CD8-positive, alpha-beta memory T cell (primary cell): ENCODE results near the gene EPS8L1. TPM values are rescaled to one million over a fixed set of nuclear protein-coding genes. Genes with fewer than 3 reads are reported as not detected.
"Not testable (repeated sequence)": the region's sequence is repeated elsewhere in the genome, so short reads cannot be mapped to it uniquely, and the experiment has no call there.

Source experiments
- CTCF ChIA-PET: fragments of 350-600 bp; sonication (Branson Sonifier 250); formaldehyde crosslinking; loops from one replicate; lab custom pipeline; 2021; ENCODE audit warnings: antibody characterized with exemption; lab: Charles Lee
- POLR2A ChIA-PET: fragments of 350-600 bp; sonication (Branson Sonifier 250); formaldehyde crosslinking; loops from one replicate; lab custom pipeline; 2021; ENCODE audit warnings: antibody characterized with exemption; lab: Charles Lee
- DNase-seq, 5 donors: peaks; one replicate each; pipeline versions ENCODE4 v3.0.0 to v3.0.0-alpha.2; 2020 to 2022; ENCODE audit warnings: mixed read lengths in 1 of 5
- H3K27ac ChIP-seq: one replicate; pipeline ENCODE4 v1.7.0; 2013; ENCODE audit warnings: low read depth, mild to moderate bottlenecking, low read length, moderate library complexity
- H3K27me3 ChIP-seq: 2 replicates; pipeline ENCODE4 v1.7.0; 2013; ENCODE audit warnings: low read length, mild to moderate bottlenecking; ENCODE audit not compliant: insufficient read depth, poor library complexity, severe bottlenecking
- H3K36me3 ChIP-seq: 2 replicates; pipeline ENCODE4 v1.7.0; 2013; ENCODE audit warnings: mild to moderate bottlenecking, low read length, moderate library complexity; ENCODE audit not compliant: insufficient read depth
- H3K4me1 ChIP-seq: 2 replicates; pipeline ENCODE4 v1.7.0; 2013; ENCODE audit warnings: mild to moderate bottlenecking, low read length, moderate library complexity; ENCODE audit not compliant: insufficient read depth
- H3K4me3 ChIP-seq: 2 replicates; pipeline ENCODE4 v1.7.0; 2013; ENCODE audit warnings: mild to moderate bottlenecking, low read length
- H3K9me3 ChIP-seq: 2 replicates; pipeline ENCODE4 v1.7.0; 2013; ENCODE audit warnings: mild to moderate bottlenecking, low read length
- H3K27ac Mint-ChIP-seq, 8 donors: one replicate each; pipeline ENCODE4 v1.8.0; 2020 to 2021; ENCODE audit warnings: mixed read lengths in 8 of 8, mild to moderate bottlenecking in 6 of 8, inconsistent platforms in 3 of 8, moderate library complexity in 3 of 8
- H3K27me3 Mint-ChIP-seq, 2 donors: one replicate each; pipeline ENCODE4 v1.8.0; 2020 to 2021; ENCODE audit warnings: mixed read lengths in 2 of 2, mild to moderate bottlenecking in 1 of 2, moderate library complexity in 1 of 2
- H3K36me3 Mint-ChIP-seq, 3 donors: one replicate each; pipeline ENCODE4 v1.8.0; 2020 to 2021; ENCODE audit warnings: mixed read lengths in 3 of 3, inconsistent platforms in 1 of 3, mild to moderate bottlenecking in 1 of 3
- H3K4me1 Mint-ChIP-seq, 3 donors: one replicate each; pipeline ENCODE4 v1.8.0; 2020 to 2021; ENCODE audit warnings: mixed read lengths in 3 of 3, inconsistent platforms in 1 of 3, mild to moderate bottlenecking in 1 of 3
- H3K4me3 Mint-ChIP-seq, 7 donors: one replicate each; pipeline ENCODE4 v1.8.0; 2020 to 2021; ENCODE audit warnings: mixed read lengths in 7 of 7, mild to moderate bottlenecking in 6 of 7, moderate library complexity in 4 of 7, inconsistent platforms in 2 of 7
- H3K9me3 Mint-ChIP-seq, 5 donors: one replicate each; pipeline ENCODE4 v1.8.0; 2020 to 2022; ENCODE audit warnings: mixed read lengths in 5 of 5, mild to moderate bottlenecking in 3 of 5, moderate library complexity in 2 of 5, inconsistent platforms in 1 of 5
- polyA plus RNA-seq: library from polyadenylated mRNA; unstranded; fragments of 300-500 nt; fragmentation: Illumina TruSeq; gene quantifications from one replicate; pipeline ENCODE4 v1.2.3, GENCODE V29; 2021
- total RNA-seq, 2 experiments: library from RNA; stranded (reverse); gene quantifications; one replicate each; pipeline ENCODE4 v1.2.3, GENCODE V29; 2021

EPS8L1 gene
- total RNA-seq = under 1 TPM; 0.27 to 0.74 TPM
- polyA plus RNA-seq = 0.28 TPM

GRCh38 chr19:55075371-55075998, at the start of gene EPS8L1:
EPS8L1 (plus strand) TSS chr19:55075869; CDS start chr19:55076445, 576 bp downstream.
- peaks cover 0 to 17% (median 5%) of the 10 kb centered on the region in 5 donors for H3K9me3 Mint-ChIP-seq
- H3K4me3 ChIP-seq = no peak within 1 kb of the TSS
- H3K4me1 Mint-ChIP-seq = peaks cover 6 to 12% (median 10%) of the 10 kb centered on the region in 3 donors
- no peaks in the 10 kb centered on the region for H3K36me3 ChIP-seq
- peak within 1 kb of the TSS in 1 of 7 donors; percentile 18 for H3K4me3 Mint-ChIP-seq
- no peak within 1 kb of the TSS for H3K27ac Mint-ChIP-seq
- no peaks in the 10 kb centered on the region for H3K9me3 ChIP-seq
- POLR2A ChIA-PET = no interaction called here
- peaks cover 54 to 67% of the 10 kb centered on the region in 2 donors for H3K27me3 Mint-ChIP-seq
- no peak within 1 kb of the TSS for H3K27ac ChIP-seq
- no peaks in the 10 kb centered on the region for H3K36me3 Mint-ChIP-seq
- peaks cover 6% of the 10 kb centered on the region for H3K27me3 ChIP-seq
- H3K4me1 ChIP-seq = peaks cover 9% of the 10 kb centered on the region
- peak in 1 of 5 donors; percentile 37 for DNase-seq
- CTCF ChIA-PET = no interaction called here

GRCh38 chr19:55027140-55027471, 48.6 kb upstream of the EPS8L1 start:
- H3K27ac Mint-ChIP-seq, CTCF ChIA-PET, POLR2A ChIA-PET: not testable (repeated sequence)

GRCh38 chr19:55027472-55028337, 48.0 kb upstream of the EPS8L1 start:
- ChIA-PET CTCF (no interaction called here), POLR2A (no interaction called here)
- Histone ChIP-seq H3K4me3 (no peak overlapping the region), H3K9me3 (peaks cover 5% of the 10 kb centered on the region), H3K27me3 (no peaks in the 10 kb centered on the region), H3K4me1 (no peaks in the 10 kb centered on the region), H3K36me3 (no peaks in the 10 kb centered on the region), H3K27ac (peak overlapping the region; percentile 52)
- H3K27me3 Mint-ChIP-seq = no peaks in the 10 kb centered on the region
- H3K9me3 Mint-ChIP-seq = peaks cover 9 to 22% (median 16%) of the 10 kb centered on the region in 5 donors
- H3K4me3 Mint-ChIP-seq = no peak overlapping the region
- H3K36me3 Mint-ChIP-seq = peaks cover 5 to 25% (median 5%) of the 10 kb centered on the region in 3 donors
- DNase-seq = no peak
- peak overlapping the region in 3 of 8 donors; percentile 36 to 90 (median 47) for H3K27ac Mint-ChIP-seq
- H3K4me1 Mint-ChIP-seq = peaks cover 0 to 23% (median 12%) of the 10 kb centered on the region in 3 donors

More at GRCh38 chr19:55027140-55027471, 48.6 kb upstream of the EPS8L1 start:
- peaks cover 9 to 31% (median 10%) of the 10 kb centered on the region in 3 donors for H3K36me3 Mint-ChIP-seq
- H3K4me1 ChIP-seq, H3K4me3 Mint-ChIP-seq, DNase-seq, H3K4me3 ChIP-seq, H3K36me3 ChIP-seq, H3K27me3 Mint-ChIP-seq, H3K9me3 ChIP-seq, H3K27me3 ChIP-seq: not testable (repeated sequence)
- peaks cover 9 to 22% (median 18%) of the 10 kb centered on the region in 5 donors for H3K9me3 Mint-ChIP-seq
- peaks cover 0 to 23% (median 16%) of the 10 kb centered on the region in 3 donors for H3K4me1 Mint-ChIP-seq
- peak overlapping the region; percentile 52 for H3K27ac ChIP-seq

GRCh38 chr19:55028757-55029156, 46.9 kb upstream of the EPS8L1 start:
- no peak for DNase-seq
- Mint-ChIP-seq H3K27ac (peak overlapping the region in 1 of 8 donors; percentile 80), H3K4me3 (no peak overlapping the region), H3K9me3 (peaks cover 5 to 16% (median 13%) of the 10 kb centered on the region in 5 donors), H3K27me3 (no peaks in the 10 kb centered on the region), H3K36me3 (peaks cover under 1 to 17% (median 3%) of the 10 kb centered on the region in 3 donors), H3K4me1 (peaks cover 0 to 23% (median 14%) of the 10 kb centered on the region in 3 donors)
- ChIA-PET CTCF (interaction anchor here (0.6 to 1.4 kb wide), 2 partner anchors 29 to 292 kb away, joined by 3 to 4 read pairs; no protein-coding TSS in a partner anchor), POLR2A (no interaction called here)
- H3K27me3 ChIP-seq = no peaks in the 10 kb centered on the region
- no peaks in the 10 kb centered on the region for H3K4me1 ChIP-seq
- H3K4me3 ChIP-seq = no peak overlapping the region
- H3K9me3 ChIP-seq = peaks cover 5% of the 10 kb centered on the region
- H3K36me3 ChIP-seq = no peaks in the 10 kb centered on the region
- no peak overlapping the region for H3K27ac ChIP-seq

- POLR2A ChIA-PET = no interaction called here
Observed at GRCh38 chr19:55031178-55031577, 44.5 kb upstream of the EPS8L1 start.

GRCh38 chr19:55032170-55032800, 43.4 kb upstream of the EPS8L1 start:
- Histone ChIP-seq H3K4me1 (no peaks in the 10 kb centered on the region), H3K27ac (no peak overlapping the region), H3K27me3 (no peaks in the 10 kb centered on the region), H3K9me3 (no peaks in the 10 kb centered on the region), H3K36me3 (no peaks in the 10 kb centered on the region), H3K4me3 (no peak overlapping the region)
- no peaks in the 10 kb centered on the region for H3K27me3 Mint-ChIP-seq
- H3K4me1 Mint-ChIP-seq = peaks cover 0 to 21% (median 10%) of the 10 kb centered on the region in 3 donors
- peaks cover 0 to 8% (median 4%) of the 10 kb centered on the region in 5 donors for H3K9me3 Mint-ChIP-seq
- ChIA-PET POLR2A (no interaction called here), CTCF (no interaction called here)
- H3K4me3 Mint-ChIP-seq = no peak overlapping the region
- H3K36me3 Mint-ChIP-seq = peaks cover 0 to 6% (median 2%) of the 10 kb centered on the region in 3 donors
- DNase-seq = no peak
- H3K27ac Mint-ChIP-seq = no peak overlapping the region

More at GRCh38 chr19:55031178-55031577, 44.5 kb upstream of the EPS8L1 start:
- no peaks in the 10 kb centered on the region for H3K27me3 Mint-ChIP-seq
- Histone ChIP-seq H3K27me3 (no peaks in the 10 kb centered on the region), H3K36me3 (no peaks in the 10 kb centered on the region), H3K27ac (no peak overlapping the region), H3K4me3 (no peak overlapping the region), H3K9me3 (peaks cover 4% of the 10 kb centered on the region), H3K4me1 (no peaks in the 10 kb centered on the region)
- H3K27ac Mint-ChIP-seq = no peak overlapping the region
- peaks cover 2 to 8% (median 7%) of the 10 kb centered on the region in 5 donors for H3K9me3 Mint-ChIP-seq
- peaks cover 0 to 21% (median 11%) of the 10 kb centered on the region in 3 donors for H3K4me1 Mint-ChIP-seq
- DNase-seq = no peak
- H3K36me3 Mint-ChIP-seq = peaks cover 0 to 8% (median 2%) of the 10 kb centered on the region in 3 donors
- CTCF ChIA-PET = no interaction called here
- H3K4me3 Mint-ChIP-seq = no peak overlapping the region

GRCh38 chr19:55032976-55033643, 42.6 kb upstream of the EPS8L1 start:
- DNase-seq, H3K36me3 Mint-ChIP-seq, H3K27ac Mint-ChIP-seq, H3K27me3 ChIP-seq, H3K9me3 Mint-ChIP-seq, H3K4me3 Mint-ChIP-seq, H3K4me1 ChIP-seq, CTCF ChIA-PET, H3K36me3 ChIP-seq, H3K4me3 ChIP-seq, H3K9me3 ChIP-seq, H3K27ac ChIP-seq, POLR2A ChIA-PET, H3K27me3 Mint-ChIP-seq: not testable (repeated sequence)
- peaks cover 0 to 17% (median 10%) of the 10 kb centered on the region in 3 donors for H3K4me1 Mint-ChIP-seq
